Chondrocyte (in vitro differentiated cells): ENCODE data around the gene PODN. TPM values are rescaled to one million over a fixed set of nuclear protein-coding genes. Genes with fewer than 3 reads are reported as not detected.

Source experiments
- DNase-seq: peaks from one replicate; pipeline ENCODE4 v3.0.0; 2021; ENCODE audit warnings: mixed read lengths, low spot score
- H3K27ac Mint-ChIP-seq: one replicate; pipeline ENCODE4 v1.8.0; 2021; ENCODE audit warnings: mild to moderate bottlenecking, moderate library complexity, mixed read lengths; ENCODE audit not compliant: unreplicated experiment
- H3K27me3 Mint-ChIP-seq: 2 replicates; pipeline ENCODE4 v1.8.0; 2021; ENCODE audit warnings: low read depth, mixed read lengths
- H3K36me3 Mint-ChIP-seq: 2 replicates; pipeline ENCODE4 v1.8.0; 2021; ENCODE audit warnings: low read depth, mixed read lengths
- H3K4me1 Mint-ChIP-seq: 2 replicates; pipeline ENCODE4 v1.8.0; 2021; ENCODE audit warnings: low read depth, mild to moderate bottlenecking, mixed read lengths
- H3K4me3 Mint-ChIP-seq: one replicate; pipeline ENCODE4 v1.8.0; 2021; ENCODE audit warnings: mild to moderate bottlenecking, moderate library complexity, mixed read lengths; ENCODE audit not compliant: unreplicated experiment
- H3K9me3 Mint-ChIP-seq: 2 replicates; pipeline ENCODE4 v1.8.0; 2021; ENCODE audit warnings: low read depth, mixed read lengths
- total RNA-seq: library from RNA; stranded (reverse); gene quantifications from 3 replicates; pipeline ENCODE4 v1.2.1, GENCODE V29; 2021
- TF ChIP-seq, protein P1 (sequence below): fragments of 200-600 bp; sonication (generic); IDR thresholded peaks from 2 replicates; pipeline ENCODE4 v1.5.0; 2021; ENCODE audit warnings: antibody characterized with exemption, mild to moderate bottlenecking, moderate library complexity

PODN gene
- total RNA-seq, 1 donor from 2014 or later, result 9.2 TPM

DNA sequence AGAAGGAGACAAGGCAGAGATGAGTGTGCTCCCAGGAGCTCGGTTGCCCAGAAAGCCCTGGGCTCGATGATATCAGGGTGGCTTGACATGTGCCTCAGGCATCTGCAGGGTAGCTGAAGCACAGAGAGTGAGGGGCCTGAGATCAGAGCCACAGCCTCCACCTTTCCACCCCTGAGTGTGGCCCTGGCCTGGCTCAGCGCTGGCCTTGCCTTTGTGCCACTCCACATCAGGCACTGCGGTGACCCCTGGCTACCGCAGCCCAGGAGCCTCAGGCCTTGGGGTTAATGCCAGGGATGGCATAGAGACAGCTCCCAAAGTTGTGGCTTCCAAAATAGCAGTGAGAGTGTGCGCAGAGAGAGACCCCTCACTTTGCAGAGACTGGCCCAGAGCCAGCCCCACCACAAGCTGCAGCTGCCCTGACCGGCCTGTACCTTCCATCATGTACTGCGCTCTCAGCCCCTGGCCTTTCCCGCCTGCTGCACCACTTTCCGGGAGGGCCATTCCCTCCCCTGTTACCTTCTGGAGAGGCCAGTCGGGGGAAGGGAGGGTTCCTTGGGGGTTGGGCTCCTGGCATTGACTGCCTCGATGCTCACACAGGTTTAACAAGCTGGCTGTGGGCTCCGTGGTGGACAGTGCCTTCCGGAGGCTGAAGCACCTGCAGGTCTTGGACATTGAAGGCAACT is 19.5 kb downstream of the PODN start:
- TF ChIP-seq, protein P1, sequence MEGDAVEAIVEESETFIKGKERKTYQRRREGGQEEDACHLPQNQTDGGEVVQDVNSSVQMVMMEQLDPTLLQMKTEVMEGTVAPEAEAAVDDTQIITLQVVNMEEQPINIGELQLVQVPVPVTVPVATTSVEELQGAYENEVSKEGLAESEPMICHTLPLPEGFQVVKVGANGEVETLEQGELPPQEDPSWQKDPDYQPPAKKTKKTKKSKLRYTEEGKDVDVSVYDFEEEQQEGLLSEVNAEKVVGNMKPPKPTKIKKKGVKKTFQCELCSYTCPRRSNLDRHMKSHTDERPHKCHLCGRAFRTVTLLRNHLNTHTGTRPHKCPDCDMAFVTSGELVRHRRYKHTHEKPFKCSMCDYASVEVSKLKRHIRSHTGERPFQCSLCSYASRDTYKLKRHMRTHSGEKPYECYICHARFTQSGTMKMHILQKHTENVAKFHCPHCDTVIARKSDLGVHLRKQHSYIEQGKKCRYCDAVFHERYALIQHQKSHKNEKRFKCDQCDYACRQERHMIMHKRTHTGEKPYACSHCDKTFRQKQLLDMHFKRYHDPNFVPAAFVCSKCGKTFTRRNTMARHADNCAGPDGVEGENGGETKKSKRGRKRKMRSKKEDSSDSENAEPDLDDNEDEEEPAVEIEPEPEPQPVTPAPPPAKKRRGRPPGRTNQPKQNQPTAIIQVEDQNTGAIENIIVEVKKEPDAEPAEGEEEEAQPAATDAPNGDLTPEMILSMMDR, result no peak
- Mint-ChIP-seq H3K9me3 (no peaks in the 10 kb centered on the region), H3K4me3 (no peak overlapping the region), H3K36me3 (peaks cover 7% of the 10 kb centered on the region), H3K27me3 (no peaks in the 10 kb centered on the region), H3K4me1 (peaks cover 2% of the 10 kb centered on the region), H3K27ac (no peak overlapping the region)
- DNase-seq, result peak; percentile 67

DNA sequence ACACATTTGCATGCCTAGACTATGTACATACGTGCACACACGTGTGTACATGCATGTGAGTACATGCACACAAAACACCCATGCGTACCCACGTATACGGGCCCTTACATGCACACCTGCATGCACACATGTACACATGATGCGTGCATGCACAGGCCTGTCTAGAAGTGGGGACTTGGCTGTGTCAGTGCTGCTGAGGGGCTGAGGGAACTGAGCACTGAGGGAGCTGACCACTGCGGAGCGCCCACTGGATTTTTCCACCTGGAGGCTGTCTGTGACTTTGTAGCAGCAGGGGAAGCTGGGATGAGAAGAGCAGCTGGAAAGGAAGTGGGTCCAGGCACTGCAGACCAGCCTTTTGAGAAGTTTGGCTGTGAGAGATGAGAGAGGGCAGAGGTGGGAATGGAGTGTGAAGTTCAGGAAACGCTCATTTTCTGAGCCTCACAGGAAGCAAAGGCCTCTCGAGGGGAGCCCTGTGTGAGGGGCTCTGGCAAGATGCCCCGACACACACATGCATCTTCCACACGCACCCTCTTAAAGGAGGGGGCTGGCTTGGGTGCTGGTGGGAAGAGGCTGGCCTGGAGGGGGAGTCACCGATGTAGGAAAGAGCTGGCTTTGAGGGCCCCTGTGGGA is 20.9 kb downstream of the PODN start:
- peak; percentile 68 for DNase-seq
- H3K4me3 Mint-ChIP-seq, result no peak overlapping the region
- no peaks in the 10 kb centered on the region for H3K27me3 Mint-ChIP-seq
- peaks cover 7% of the 10 kb centered on the region for H3K36me3 Mint-ChIP-seq
- no peaks in the 10 kb centered on the region for H3K9me3 Mint-ChIP-seq
- H3K4me1 Mint-ChIP-seq, result peaks cover 5% of the 10 kb centered on the region
- H3K27ac Mint-ChIP-seq, result no peak overlapping the region
- TF ChIP-seq, protein P1, result no peak

DNA sequence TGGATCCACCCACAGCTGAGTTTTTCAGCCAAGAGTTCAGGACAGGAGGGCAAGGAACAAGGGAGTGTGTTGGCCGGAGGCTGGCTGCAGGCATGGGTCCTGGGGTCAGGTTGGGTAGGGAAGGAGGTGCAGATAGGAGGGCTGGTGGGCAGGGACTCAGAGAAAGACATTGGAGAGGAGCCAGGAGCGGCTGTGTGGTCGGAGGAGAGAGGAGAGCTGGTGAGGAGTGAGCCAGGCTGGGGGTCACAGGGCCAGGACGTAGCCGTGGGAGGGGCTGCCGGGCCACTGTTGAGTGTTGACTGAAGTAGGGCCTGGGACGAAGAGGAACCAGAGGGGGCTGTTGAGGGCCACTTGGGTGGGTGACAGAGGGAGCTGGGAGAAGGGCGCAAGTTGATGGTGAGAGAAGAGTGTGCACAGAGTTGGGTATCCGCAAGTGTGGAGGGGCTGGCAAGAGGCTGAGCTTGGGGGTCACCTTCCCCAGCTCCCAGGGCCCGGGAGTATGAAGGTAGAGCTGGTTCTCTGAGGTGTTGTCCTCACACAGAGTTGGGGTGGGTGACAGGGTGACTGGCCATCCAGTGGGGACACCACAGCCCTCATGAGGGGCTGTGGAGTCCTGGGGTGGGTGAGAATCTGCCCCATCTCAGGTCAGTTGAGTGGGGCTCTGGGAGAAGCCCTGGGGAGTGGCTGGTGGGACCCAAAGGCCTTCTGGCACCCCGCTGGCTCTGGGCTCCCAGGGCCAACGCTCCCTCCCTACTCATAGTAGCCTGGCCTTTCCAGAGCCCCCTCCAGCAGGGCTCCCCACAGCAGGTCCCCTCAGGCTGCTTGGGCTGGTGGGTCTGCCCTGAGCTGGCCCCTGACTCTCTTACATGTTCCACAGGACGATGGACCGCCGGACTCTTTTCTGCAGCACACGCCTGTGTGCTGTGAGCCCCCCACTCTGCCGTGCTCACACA is 21.9 kb downstream of the PODN start:
- H3K27ac Mint-ChIP-seq, result peak overlapping the region; percentile 9
- no peaks in the 10 kb centered on the region for H3K9me3 Mint-ChIP-seq
- no peak overlapping the region for H3K4me3 Mint-ChIP-seq
- H3K4me1 Mint-ChIP-seq, result peaks cover 5% of the 10 kb centered on the region
- peaks cover 7% of the 10 kb centered on the region for H3K36me3 Mint-ChIP-seq
- no peak for DNase-seq
- no peaks in the 10 kb centered on the region for H3K27me3 Mint-ChIP-seq
- TF ChIP-seq, protein P1, result no peak

- H3K27me3 Mint-ChIP-seq, result no peaks in the 10 kb centered on the region
- no peak overlapping the region for H3K27ac Mint-ChIP-seq
- TF ChIP-seq, protein P1, result no peak
- no peak for DNase-seq
- peaks cover 12% of the 10 kb centered on the region for H3K4me1 Mint-ChIP-seq
- no peak overlapping the region for H3K4me3 Mint-ChIP-seq
- no peaks in the 10 kb centered on the region for H3K9me3 Mint-ChIP-seq
- H3K36me3 Mint-ChIP-seq, result peaks cover 5% of the 10 kb centered on the region
Observed at GRCh38 chr1:53084589-53084971, 22.6 kb downstream of the PODN start.

GRCh38 chr1:53085405-53085804 is 23.4 kb downstream of the PODN start:
- Mint-ChIP-seq H3K36me3 (peaks cover 5% of the 10 kb centered on the region), H3K27ac (no peak overlapping the region), H3K4me3 (no peak overlapping the region), H3K27me3 (no peaks in the 10 kb centered on the region), H3K9me3 (no peaks in the 10 kb centered on the region), H3K4me1 (peaks cover 12% of the 10 kb centered on the region)
- DNase-seq, result no peak
- TF ChIP-seq, protein P1, result no peak
